Effector CD8-positive, alpha-beta T cell (primary cell): ENCODE results near the gene NFASC.

Experiments used
- DNase-seq: peaks from one replicate; lab custom pipeline; 2025; lab: John Stamatoyannopoulos, UW

Gene NFASC

DNA sequence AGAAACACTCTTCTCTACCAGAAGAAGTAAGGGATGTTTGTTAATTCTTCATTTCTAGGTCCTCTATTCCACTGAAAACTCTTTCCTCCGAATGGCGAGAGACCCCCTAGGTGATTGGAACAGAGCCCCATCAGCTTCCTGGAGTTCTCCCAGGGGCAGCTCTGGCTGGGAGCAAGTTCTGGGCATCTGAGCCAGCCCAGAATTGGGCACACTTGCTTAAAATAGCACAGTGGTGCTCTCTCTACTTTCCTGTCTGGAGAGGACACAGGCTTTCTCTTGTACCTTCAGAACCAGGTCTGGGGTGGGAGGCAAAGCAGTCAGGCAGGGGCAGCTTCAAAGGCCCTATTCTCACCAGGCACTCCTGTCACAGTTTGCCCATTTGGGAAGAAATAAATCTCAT is 89.2 kb downstream of the NFASC start:
- DNase-seq = no peak

GRCh38 chr1:204960306-204961125 is 89.9 kb downstream of the NFASC start:
- DNase-seq = no peak

- DNase-seq = no peak
Observed at GRCh38 chr1:204961765-204962419, 91.2 kb downstream of the NFASC start.

- no peak for DNase-seq
Observed at GRCh38 chr1:204962742-204963632, 92.3 kb downstream of the NFASC start.

GRCh38 chr1:204967451-204967850 is 96.8 kb downstream of the NFASC start:
- no peak for DNase-seq

- no peak for DNase-seq
Observed at GRCh38 chr1:204968135-204968534, 97.5 kb downstream of the NFASC start.

- DNase-seq = no peak
Observed at GRCh38 chr1:204968951-204969350, 98.3 kb downstream of the NFASC start.

DNA sequence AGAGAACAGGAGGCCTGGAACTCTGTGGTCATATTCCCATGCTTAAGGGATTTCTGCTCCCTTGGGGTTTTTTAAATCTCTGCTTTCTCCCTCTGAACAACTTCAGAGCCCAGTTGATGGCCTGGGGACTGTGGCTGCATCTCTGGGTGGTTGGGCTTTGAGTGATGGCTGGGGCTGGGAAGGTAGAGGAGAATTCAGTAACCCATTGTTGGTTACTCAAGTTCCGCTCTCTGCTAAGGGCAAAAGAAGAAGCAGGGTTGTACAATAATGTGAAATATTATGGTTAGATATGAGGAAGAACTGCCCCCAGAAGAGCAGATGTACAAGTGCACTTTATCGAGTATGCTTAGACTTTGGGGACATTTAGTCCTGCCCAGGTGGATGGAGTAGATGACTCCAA is 100.3 kb downstream of the NFASC start:
- no peak for DNase-seq

- DNase-seq = no peak
Observed at GRCh38 chr1:204971517-204972336, 101.1 kb downstream of the NFASC start.

GRCh38 chr1:204972426-204972825 is 101.8 kb downstream of the NFASC start:
- DNase-seq = no peak

DNA sequence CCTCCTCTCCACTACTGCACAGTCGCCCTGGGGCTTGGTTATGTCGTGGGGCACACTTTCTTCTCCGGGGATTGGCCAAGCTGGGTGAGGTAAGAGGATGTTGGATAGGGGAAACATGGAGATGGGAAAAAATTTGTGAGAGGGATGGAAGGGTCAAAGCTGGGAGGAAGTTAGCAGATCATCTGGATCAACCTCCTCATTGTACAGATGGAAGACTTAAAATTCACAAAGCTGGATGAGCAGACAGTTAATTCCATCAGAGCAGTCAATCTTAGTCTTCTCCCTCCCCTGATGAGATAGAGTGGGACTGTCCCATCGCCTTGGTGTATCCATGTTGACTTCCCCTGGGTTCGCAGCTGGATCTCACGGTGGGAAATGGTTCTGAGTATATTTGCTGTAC is 102.8 kb downstream of the NFASC start:
- no peak for DNase-seq

- DNase-seq = no peak
Observed at GRCh38 chr1:204974327-204974726, 103.7 kb downstream of the NFASC start.

DNA sequence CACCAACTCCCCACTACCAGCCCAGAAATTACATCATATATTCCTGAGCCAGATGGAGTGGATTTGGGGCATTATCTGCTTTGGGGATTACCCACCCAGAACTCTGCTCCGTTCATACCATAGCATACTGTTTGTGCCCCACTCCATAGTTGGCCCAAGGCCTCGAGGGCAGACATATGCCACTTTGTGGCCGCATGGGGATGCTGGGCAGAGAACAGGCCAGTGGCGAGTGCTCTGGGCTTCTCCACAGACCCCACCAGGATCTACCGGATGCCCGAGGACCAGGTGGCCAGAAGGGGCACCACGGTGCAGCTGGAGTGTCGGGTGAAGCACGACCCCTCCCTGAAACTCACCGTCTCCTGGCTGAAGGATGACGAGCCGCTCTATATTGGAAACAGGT is 104.4 kb downstream of the NFASC start:
- no peak for DNase-seq

DNA sequence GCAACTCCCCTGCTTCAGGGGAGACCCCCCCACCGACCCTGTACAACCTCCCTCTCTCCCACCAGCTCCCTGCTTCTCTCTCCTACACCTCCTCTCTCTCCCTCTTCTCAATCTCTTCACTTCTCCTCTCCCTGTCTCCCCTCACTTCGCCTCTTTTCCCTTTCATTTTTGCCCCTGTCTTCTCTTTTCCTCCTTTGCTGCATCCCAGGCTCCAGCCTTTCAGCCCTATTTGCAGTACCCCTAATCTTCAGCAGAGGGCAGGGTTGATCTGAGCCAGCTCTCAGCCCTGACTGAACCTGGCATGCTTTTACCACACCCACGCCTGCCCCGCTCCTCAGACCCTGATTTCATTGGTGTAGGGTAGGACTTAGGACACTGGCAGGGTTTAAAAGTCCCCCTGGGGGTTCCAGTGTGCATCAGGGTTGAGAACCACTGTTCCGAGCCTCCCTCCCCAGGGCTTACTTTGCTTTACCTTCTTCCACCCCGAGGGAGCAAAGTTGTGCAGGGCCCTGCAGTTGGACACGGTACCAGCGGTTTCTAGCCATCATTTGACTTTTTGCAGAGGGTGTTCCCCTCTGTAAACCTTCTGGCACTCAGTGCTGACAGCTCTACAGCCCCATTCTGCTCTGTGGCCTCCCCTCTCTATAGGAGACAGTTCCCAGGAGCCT is 105.0 kb downstream of the NFASC start:
- DNase-seq = peak; percentile 4

- no peak for DNase-seq
Observed at GRCh38 chr1:204976646-204977045, 106.0 kb downstream of the NFASC start.

GRCh38 chr1:204977318-204977717 is 106.7 kb downstream of the NFASC start:
- no peak for DNase-seq

GRCh38 chr1:204978782-204979181 is 108.1 kb downstream of the NFASC start:
- no peak for DNase-seq

DNA sequence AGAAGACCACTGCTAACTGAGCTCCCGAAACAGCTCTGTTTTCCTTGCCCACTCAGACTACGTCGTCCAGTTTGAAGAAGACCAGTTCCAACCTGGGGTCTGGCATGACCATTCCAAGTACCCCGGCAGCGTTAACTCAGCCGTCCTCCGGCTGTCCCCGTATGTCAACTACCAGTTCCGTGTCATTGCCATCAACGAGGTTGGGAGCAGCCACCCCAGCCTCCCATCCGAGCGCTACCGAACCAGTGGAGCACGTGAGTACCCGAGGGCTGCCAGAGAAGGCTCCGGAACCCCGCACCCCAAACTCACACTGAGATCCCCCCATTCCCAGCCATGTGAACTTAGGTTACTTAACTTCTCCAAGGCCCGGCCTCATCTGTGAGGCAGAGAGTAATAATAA is 108.6 kb downstream of the NFASC start:
- DNase-seq = no peak

- no peak for DNase-seq
Observed at GRCh38 chr1:204979891-204980649, 109.4 kb downstream of the NFASC start.

DNA sequence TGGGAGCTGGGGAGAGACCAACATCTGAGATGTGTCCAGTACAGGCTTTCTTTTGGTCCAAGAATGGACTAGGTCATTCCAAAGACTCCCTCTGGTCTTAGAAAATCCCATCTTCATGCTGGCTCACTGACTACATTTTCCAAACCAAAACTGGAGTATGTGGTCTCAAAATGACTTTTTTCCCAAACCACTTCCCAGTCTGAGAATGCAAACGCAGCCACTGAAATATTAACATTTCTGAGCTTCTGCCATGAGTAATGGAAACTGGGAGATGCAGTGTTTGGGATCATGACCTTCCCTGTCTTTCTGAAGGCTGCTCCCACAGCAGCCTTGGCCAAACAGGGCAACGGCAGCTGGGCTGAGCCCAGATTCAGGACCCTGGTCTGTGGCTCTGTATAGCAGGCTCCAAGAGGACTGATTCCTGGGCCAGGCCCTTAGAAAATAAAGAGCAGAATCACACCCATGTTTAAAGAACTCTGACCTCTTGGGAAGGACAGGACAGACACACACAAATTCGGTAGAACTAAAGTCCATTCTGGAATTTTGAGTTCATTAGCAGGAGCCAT is 110.3 kb downstream of the NFASC start:
- DNase-seq = no peak
